RWPE2 (cell line): Measurements from ENCODE around the gene GANC.
A peak's percentile ranks its signal among the peaks of the same experiment; 100 is the strongest.

ENCODE experiments used
- ATAC-seq: fragments of 200-7000 bp; cut with Tn5 transposase; 3 replicates; pipeline ENCODE4 v1.9.1; 2021; ENCODE audit warnings: low read depth
- DNase-seq: peaks from one replicate; pipeline ENCODE4 v3.0.0-alpha.2; 2020; ENCODE audit warnings: low spot score
- H3K27ac ChIP-seq: fragments of 450-650 bp; 2 replicates; pipeline ENCODE4 v1.5.1; 2017; ENCODE audit warnings: mild to moderate bottlenecking; ENCODE audit not compliant: poor library complexity, severe bottlenecking
- H3K27me3 ChIP-seq: fragments of 250-450 bp; sonication (Bioruptor Pico); 2 replicates; pipeline ENCODE4 v1.5.1; 2021; ENCODE audit warnings: mild to moderate bottlenecking, moderate library complexity; ENCODE audit not compliant: insufficient read depth, poor library complexity, severe bottlenecking
- H3K36me3 ChIP-seq: fragments of 250-450 bp; sonication (Bioruptor Pico); 2 replicates; pipeline ENCODE4 v1.5.1; 2020; ENCODE audit warnings: low read depth, mild to moderate bottlenecking, moderate library complexity
- H3K4me1 ChIP-seq: fragments of 250-450 bp; sonication (Bioruptor Pico); 2 replicates; pipeline ENCODE4 v1.5.1; 2021; ENCODE audit warnings: mild to moderate bottlenecking, moderate library complexity; ENCODE audit not compliant: insufficient read depth, poor library complexity, severe bottlenecking
- H3K4me3 ChIP-seq: fragments of 250-450 bp; sonication (Bioruptor Pico); 2 replicates; pipeline ENCODE4 v1.5.1; 2021; ENCODE audit warnings: mild to moderate bottlenecking, moderate library complexity; ENCODE audit not compliant: severe bottlenecking
- H3K9me3 ChIP-seq: fragments of 250-450 bp; sonication (Bioruptor Pico); 2 replicates; pipeline ENCODE4 v1.5.1; 2021; ENCODE audit warnings: mild to moderate bottlenecking, moderate library complexity; ENCODE audit not compliant: severe bottlenecking
- CTCF ChIP-seq: fragments of 450-650 bp; IDR thresholded peaks from one replicate; pipeline ENCODE4 v1.5.1; 2017; ENCODE audit warnings: mild to moderate bottlenecking, moderate library complexity; ENCODE audit not compliant: poor library complexity, severe bottlenecking

The GANC gene

GRCh38 chr15:42375252-42375651 is 102.3 kb downstream of the GANC start:
- H3K36me3 ChIP-seq: no peaks in the 10 kb centered on the region
- no peaks in the 10 kb centered on the region for H3K9me3 ChIP-seq
- H3K27ac ChIP-seq: no peak overlapping the region
- no peaks in the 10 kb centered on the region for H3K27me3 ChIP-seq
- ATAC-seq: no peak
- TF ChIP-seq CTCF: no peak
- no peaks in the 10 kb centered on the region for H3K4me1 ChIP-seq
- H3K4me3 ChIP-seq: no peak overlapping the region
- DNase-seq: no peak

GRCh38 chr15:42375941-42376340 is 102.9 kb downstream of the GANC start:
- no peaks in the 10 kb centered on the region for H3K9me3 ChIP-seq
- no peak for ATAC-seq

GRCh38 chr15:42378011-42378410 is 105.0 kb downstream of the GANC start:
- H3K36me3 ChIP-seq: no peaks in the 10 kb centered on the region
- no peak overlapping the region for H3K4me3 ChIP-seq
- H3K27me3 ChIP-seq: no peaks in the 10 kb centered on the region
- TF ChIP-seq CTCF: no peak
- DNase-seq (no peak), ATAC-seq (no peak)
- H3K27ac ChIP-seq: no peak overlapping the region
- no peaks in the 10 kb centered on the region for H3K9me3 ChIP-seq
- H3K4me1 ChIP-seq: no peaks in the 10 kb centered on the region

More at GRCh38 chr15:42375941-42376340, 102.9 kb downstream of the GANC start:
- H3K4me1 ChIP-seq: no peaks in the 10 kb centered on the region
- no peak for TF ChIP-seq CTCF
- no peak overlapping the region for H3K4me3 ChIP-seq
- H3K27me3 ChIP-seq: no peaks in the 10 kb centered on the region
- no peak for DNase-seq
- H3K36me3 ChIP-seq: no peaks in the 10 kb centered on the region
- H3K27ac ChIP-seq: no peak overlapping the region

- ATAC-seq: no peak
- Histone ChIP-seq H3K36me3 (no peaks in the 10 kb centered on the region), H3K9me3 (no peaks in the 10 kb centered on the region), H3K4me3 (no peak overlapping the region), H3K27me3 (no peaks in the 10 kb centered on the region), H3K4me1 (no peaks in the 10 kb centered on the region), H3K27ac (no peak overlapping the region)
- TF ChIP-seq CTCF: no peak
- no peak for DNase-seq
Measured at GRCh38 chr15:42384597-42384996, 111.6 kb downstream of the GANC start.

GRCh38 chr15:42385206-42385979 is 112.4 kb downstream of the GANC start:
- ATAC-seq: peak; percentile 81
- no peak overlapping the region for H3K27ac ChIP-seq

More at GRCh38 chr15:42385206-42385979, 112.4 kb downstream of the GANC start:
- Histone ChIP-seq H3K9me3 (no peaks in the 10 kb centered on the region), H3K27me3 (no peaks in the 10 kb centered on the region), H3K4me1 (no peaks in the 10 kb centered on the region), H3K36me3 (no peaks in the 10 kb centered on the region), H3K4me3 (no peak overlapping the region)
- peak; percentile 96 for TF ChIP-seq CTCF
- DNase-seq: peak; percentile 53
